ENCODE results near the gene USP7.

USP7 gene

DNA sequence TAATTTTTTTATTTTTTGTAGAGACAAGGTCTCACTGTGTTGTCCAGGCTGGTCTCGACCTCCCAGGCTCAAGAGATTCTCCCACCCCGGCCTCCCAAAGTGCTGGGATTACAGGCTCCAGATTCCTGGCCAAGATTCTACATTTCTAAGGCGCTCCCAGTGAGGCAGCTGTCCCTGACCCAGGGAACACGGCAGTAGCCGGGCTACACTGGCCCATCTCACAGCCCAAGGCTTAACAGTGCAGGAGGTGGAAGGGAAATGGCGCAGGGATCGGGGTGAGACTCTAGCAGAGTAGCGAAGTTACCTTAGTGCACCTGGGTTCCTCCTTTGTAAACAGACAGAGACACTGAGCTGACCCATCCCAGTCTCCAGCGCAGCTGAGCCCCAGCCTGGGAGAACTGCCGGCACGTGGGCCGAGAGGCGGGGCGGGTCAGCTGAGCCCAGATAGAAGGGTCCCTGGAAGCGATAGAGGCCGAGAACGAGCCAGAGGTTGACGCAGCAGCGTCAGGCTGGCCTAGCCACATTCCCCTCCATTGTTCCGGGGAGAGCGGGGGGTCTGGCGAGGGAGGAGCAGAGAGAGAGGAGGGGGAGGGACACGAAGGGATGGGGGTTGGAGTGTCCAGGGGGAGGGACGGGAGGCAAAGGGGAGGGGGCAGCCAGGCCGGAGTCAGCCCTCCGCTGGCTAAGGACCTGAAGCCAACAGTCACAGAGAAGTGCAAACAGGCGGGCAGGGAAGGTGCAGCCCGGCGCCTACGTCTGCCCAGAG, 97.4 kb downstream of the USP7 start:
- Histone ChIP-seq H3K79me2 (ENCODE audit: control insufficient read depth, insufficient read depth, low read length, unreplicated experiment) (peaks cover 68% of the 10 kb centered on the region), H3K4me3 (ENCODE audit: low read depth, low read length) (peak overlapping the region; percentile 99), H3K36me3 (ENCODE audit: insufficient read depth, low read length) (no peaks in the 10 kb centered on the region), H3K27ac (ENCODE audit: low read depth, low read length) (no peak overlapping the region), H3K4me1 (ENCODE audit: control insufficient read depth, insufficient read depth, low read length, unreplicated experiment) (peaks cover 26% of the 10 kb centered on the region), H3K27me3 (ENCODE audit: insufficient read depth, low read length) (no peaks in the 10 kb centered on the region), H2AFZ (ENCODE audit: low read length, unreplicated experiment) (no peak overlapping the region)

DNA sequence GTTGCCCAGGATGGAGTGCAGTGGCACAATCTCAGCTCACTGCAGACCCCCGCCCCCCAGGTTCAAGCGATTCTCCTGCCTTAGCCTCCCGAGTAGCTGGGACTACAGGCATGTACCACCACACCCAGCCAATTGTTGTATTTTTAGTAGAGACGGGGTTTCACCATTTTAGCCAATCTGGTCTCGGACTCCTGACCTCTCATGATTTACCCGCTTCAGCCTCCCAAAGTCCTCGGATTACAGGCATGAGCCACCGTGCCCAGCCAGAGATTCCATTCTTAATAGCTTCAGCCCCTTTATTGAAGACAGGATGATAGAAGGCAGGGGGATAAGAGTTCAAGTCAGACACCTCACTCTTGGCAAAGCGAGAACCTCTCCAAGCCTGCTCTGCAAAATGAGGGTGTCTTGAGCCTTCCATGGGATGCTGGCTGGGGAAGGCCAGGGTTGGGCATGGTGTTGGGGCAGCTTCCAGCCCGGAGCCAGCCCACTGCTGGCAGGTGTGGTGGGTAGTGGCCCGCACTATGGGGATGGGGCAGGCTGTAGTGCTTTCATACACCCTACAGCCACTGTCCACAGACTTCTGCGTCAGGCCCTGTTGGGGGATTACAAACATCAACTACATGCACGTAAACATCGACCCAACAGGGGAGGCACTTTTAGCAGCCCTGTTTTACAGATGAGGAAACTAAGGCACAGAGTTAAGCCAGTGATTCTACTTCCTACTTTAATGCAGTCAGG, 98.4 kb downstream of the USP7 start:
- no peak overlapping the region for H3K27ac ChIP-seq (ENCODE audit: low read depth, low read length)
- no peak overlapping the region; the same call in 1 of the 2 replicates for H3K4me3 ChIP-seq (ENCODE audit: low read depth, low read length)
- peaks cover 22% of the 10 kb centered on the region for H3K4me1 ChIP-seq (ENCODE audit: control insufficient read depth, insufficient read depth, low read length, unreplicated experiment)
- H3K27me3 ChIP-seq (ENCODE audit: insufficient read depth, low read length), result no peaks in the 10 kb centered on the region
- H2AFZ ChIP-seq (ENCODE audit: low read length, unreplicated experiment), result no peak overlapping the region
- no peaks in the 10 kb centered on the region for H3K36me3 ChIP-seq (ENCODE audit: insufficient read depth, low read length)
- peaks cover 71% of the 10 kb centered on the region for H3K79me2 ChIP-seq (ENCODE audit: control insufficient read depth, insufficient read depth, low read length, unreplicated experiment)

DNA sequence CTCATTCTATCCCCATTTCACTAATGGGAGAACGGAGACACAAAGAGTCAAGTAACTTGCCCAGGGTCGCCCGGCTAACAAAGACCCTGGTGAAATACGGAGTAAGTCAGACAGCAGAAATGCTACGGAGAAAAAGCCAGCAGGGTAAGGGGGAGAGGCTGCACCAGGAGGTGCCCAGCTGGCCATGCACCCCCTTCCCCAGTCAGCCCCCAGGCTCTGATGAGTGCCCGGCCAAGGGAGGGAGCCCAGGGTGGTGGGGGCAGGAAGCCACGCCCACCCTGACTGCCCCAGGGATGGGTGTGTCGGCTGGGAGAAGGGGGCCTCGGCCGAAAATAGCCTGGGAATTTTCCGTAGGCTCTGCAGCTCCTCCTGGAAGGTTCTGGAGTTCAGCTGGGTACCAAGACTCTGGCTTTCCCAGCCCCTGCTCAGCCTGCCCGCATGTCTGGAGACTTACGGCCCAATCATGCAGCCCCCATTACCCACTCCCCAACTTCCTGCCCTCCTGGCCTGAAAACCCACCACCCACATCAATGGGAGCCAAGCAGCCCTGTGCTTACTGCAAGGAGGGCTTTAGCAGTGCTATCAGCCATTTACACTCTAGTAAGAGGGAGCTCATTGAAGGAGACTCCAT, 99.1 kb downstream of the USP7 start:
- H3K4me3 ChIP-seq (ENCODE audit: low read depth, low read length), result no peak overlapping the region
- no peak overlapping the region for H2AFZ ChIP-seq (ENCODE audit: low read length, unreplicated experiment)
- H3K27ac ChIP-seq (ENCODE audit: low read depth, low read length), result no peak overlapping the region
- H3K36me3 ChIP-seq (ENCODE audit: insufficient read depth, low read length), result no peaks in the 10 kb centered on the region
- peaks cover 75% of the 10 kb centered on the region for H3K79me2 ChIP-seq (ENCODE audit: control insufficient read depth, insufficient read depth, low read length, unreplicated experiment)
- peaks cover 29% of the 10 kb centered on the region for H3K4me1 ChIP-seq (ENCODE audit: control insufficient read depth, insufficient read depth, low read length, unreplicated experiment)
- H3K27me3 ChIP-seq (ENCODE audit: insufficient read depth, low read length), result no peaks in the 10 kb centered on the region

DNA sequence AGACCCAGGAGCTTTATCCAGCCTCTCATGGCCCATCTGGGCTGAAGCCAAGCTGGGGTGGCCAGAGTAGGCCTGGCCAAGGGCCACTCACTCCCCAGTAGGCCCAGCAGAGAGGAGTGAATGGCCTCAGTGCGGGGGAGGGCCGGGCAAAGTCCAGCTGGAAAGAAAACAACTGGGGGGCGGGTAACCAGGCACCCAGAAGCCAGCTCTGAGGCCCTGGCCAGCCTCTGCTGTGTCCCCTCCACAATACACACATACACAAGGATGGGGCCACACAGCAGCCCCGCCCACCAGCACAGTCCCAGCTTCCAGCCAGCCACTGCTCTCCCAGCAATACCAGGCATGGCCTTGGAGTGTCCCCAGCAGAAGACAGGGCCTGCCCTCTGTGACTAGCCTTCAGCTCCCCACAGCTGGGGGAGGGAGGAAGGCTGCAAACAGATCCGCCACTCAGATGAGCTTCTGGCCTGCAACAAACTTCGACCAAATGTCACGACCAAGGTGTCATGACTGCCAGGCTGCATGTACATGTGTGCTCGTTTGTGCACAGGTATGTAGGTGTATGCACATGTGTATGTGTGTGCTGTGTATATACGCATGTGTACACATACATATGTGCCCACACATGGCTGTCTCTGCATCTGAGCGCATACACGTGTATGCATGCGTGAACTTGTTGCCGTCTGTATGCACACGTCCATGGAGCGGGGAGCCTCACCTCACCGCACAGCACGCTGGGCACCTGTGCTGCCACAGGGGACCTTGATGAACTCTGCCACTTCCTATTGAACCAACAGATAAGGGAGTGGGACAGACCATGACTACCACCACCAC, 99.9 kb downstream of the USP7 start:
- no peaks in the 10 kb centered on the region for H3K36me3 ChIP-seq (ENCODE audit: insufficient read depth, low read length)
- no peak overlapping the region for H3K27ac ChIP-seq (ENCODE audit: low read depth, low read length)
- H3K4me1 ChIP-seq (ENCODE audit: control insufficient read depth, insufficient read depth, low read length, unreplicated experiment), result peaks cover 30% of the 10 kb centered on the region
- no peak overlapping the region for H2AFZ ChIP-seq (ENCODE audit: low read length, unreplicated experiment)
- H3K79me2 ChIP-seq (ENCODE audit: control insufficient read depth, insufficient read depth, low read length, unreplicated experiment), result peaks cover 83% of the 10 kb centered on the region
- no peaks in the 10 kb centered on the region for H3K27me3 ChIP-seq (ENCODE audit: insufficient read depth, low read length)
- no peak overlapping the region for H3K4me3 ChIP-seq (ENCODE audit: low read depth, low read length)

DNA sequence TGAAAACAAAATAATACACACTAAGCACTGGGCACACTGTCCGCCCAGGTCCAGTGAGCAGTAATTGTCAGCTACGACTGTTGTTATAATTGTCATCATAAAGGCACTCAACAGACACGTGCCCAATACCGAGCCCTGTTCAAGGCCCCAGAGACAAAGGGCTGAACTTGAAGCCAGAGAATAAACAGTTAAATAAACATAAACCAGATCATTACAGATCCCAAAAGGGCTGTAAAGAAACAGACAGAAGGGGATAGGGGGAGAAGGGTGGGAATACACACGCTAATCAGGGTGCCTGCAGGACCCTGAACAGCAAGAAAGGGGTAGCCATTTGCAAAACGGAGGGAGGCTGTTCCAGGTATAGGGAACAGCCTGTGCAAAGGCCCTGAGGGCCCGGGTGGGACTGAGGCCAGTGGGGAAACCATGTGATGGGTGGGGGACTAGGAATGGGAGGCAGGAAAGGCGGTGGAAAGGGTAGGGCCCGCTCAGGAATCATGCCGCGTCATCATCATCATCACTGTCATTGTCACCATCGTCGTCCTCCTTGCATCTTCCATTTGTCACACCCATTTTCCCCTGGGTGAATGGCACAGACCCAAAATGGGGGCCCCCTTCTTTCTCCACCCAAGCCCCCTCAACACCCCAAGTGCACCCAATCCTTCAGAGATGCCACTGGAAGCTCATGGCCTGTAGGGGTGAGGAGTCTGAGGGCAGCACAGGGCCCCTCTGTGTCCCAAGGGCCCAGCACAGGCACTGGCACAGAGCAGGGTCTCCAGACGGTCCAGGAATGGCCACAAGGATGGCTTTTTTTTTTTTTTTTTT, 101.2 kb downstream of the USP7 start:
- Histone ChIP-seq H3K36me3 (ENCODE audit: insufficient read depth, low read length) (no peaks in the 10 kb centered on the region), H3K27me3 (ENCODE audit: insufficient read depth, low read length) (no peaks in the 10 kb centered on the region), H3K4me3 (ENCODE audit: low read depth, low read length) (no peak overlapping the region), H3K4me1 (ENCODE audit: control insufficient read depth, insufficient read depth, low read length, unreplicated experiment) (peaks cover 30% of the 10 kb centered on the region), H3K79me2 (ENCODE audit: control insufficient read depth, insufficient read depth, low read length, unreplicated experiment) (peaks cover 81% of the 10 kb centered on the region), H3K27ac (ENCODE audit: low read depth, low read length) (no peak overlapping the region), H2AFZ (ENCODE audit: low read length, unreplicated experiment) (no peak overlapping the region)

DNA sequence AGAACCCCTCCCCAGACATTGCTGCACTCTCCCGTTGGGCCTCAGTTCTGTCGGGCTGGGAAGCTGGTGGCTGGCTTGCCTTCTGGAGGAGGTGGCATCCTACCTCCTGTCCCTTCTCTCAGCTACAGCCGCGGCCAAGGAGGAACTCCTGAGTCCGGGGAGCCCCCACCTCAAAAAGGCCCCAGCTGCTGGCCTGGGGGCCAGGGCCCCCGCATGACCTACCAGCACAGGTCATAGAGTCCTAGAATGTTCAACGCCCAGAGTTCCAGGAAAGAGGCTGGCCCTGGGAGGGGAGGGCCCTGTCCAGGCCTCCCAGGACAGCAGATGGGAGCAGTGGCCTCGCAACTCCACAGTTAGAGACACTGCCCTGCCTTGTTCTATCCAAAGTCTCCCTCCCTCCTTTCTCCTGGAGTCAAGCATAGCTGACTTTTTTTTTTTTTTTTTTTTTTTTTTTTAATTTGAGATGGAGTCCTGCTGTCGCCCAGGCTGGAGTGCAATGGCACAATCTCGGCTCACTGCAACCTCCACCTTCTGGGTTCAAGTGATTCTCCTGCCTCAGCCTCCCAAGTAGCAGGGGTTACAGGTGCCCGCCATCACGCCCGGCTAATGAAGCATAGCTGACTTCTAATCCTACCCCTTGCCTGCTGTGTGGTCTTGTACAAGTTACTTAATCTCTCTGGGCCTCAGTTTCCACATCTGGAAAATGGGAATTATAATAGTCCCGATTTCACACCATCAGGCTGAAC, 102.0 kb downstream of the USP7 start:
- H3K27me3 ChIP-seq (ENCODE audit: insufficient read depth, low read length), result no peaks in the 10 kb centered on the region
- H3K36me3 ChIP-seq (ENCODE audit: insufficient read depth, low read length), result no peaks in the 10 kb centered on the region
- H2AFZ ChIP-seq (ENCODE audit: low read length, unreplicated experiment), result no peak overlapping the region
- peaks cover 33% of the 10 kb centered on the region for H3K4me1 ChIP-seq (ENCODE audit: control insufficient read depth, insufficient read depth, low read length, unreplicated experiment)
- H3K4me3 ChIP-seq (ENCODE audit: low read depth, low read length), result no peak overlapping the region
- H3K79me2 ChIP-seq (ENCODE audit: control insufficient read depth, insufficient read depth, low read length, unreplicated experiment), result peaks cover 73% of the 10 kb centered on the region
- H3K27ac ChIP-seq (ENCODE audit: low read depth, low read length), result no peak overlapping the region

DNA sequence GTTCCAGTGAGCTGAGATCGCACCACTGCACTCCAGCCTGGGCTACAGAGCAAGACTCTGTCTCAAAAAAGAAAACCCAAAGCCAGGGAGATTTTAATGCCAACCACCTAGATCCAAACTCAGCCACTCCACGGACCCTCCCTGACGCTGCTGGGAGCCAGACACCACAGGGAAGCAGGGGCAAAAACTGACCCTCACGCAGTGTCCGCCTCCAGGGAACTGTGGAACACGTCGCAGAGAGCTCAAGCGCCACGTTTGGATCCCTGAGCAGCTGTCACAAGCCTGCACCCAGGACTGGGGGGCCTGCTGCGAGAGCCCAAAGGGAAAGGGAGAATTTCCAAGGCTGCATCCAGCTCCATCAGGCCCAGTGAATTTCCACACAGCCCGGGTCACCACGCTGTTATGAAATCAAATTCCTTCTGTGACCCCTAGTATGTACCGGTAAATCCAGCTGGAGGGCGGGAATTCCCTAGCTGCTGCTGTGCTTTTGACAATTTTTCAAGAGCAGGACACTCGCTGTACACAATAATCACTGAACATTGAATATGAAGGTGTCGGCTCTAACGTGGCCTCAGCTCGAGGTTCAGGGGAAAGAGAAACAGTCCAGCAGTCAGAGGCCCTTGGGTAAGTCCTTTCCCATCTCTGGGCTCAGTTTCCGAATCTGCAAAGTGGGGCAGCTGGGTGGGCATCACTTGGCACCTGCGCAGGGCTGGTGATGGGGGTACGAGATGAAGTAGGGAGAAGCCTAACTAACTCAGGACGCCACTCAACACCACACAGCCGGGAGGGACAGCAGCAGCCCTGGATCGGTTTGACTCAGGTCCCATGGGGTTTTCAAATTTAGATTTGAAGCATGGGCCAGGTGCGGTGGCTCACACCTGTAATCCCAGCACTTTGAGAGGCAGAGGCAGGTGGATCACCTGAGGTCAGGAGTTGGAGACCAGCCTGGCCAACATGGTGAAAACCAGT, 103.5 kb downstream of the USP7 start:
- Histone ChIP-seq H3K36me3 (ENCODE audit: insufficient read depth, low read length) (peaks cover 5% of the 10 kb centered on the region; the same call in 1 of the 2 replicates), H3K27ac (ENCODE audit: low read depth, low read length) (no peak overlapping the region), H2AFZ (ENCODE audit: low read length, unreplicated experiment) (no peak overlapping the region), H3K4me3 (ENCODE audit: low read depth, low read length) (no peak overlapping the region), H3K4me1 (ENCODE audit: control insufficient read depth, insufficient read depth, low read length, unreplicated experiment) (peaks cover 39% of the 10 kb centered on the region), H3K27me3 (ENCODE audit: insufficient read depth, low read length) (no peaks in the 10 kb centered on the region), H3K79me2 (ENCODE audit: control insufficient read depth, insufficient read depth, low read length, unreplicated experiment) (peaks cover 58% of the 10 kb centered on the region)

DNA sequence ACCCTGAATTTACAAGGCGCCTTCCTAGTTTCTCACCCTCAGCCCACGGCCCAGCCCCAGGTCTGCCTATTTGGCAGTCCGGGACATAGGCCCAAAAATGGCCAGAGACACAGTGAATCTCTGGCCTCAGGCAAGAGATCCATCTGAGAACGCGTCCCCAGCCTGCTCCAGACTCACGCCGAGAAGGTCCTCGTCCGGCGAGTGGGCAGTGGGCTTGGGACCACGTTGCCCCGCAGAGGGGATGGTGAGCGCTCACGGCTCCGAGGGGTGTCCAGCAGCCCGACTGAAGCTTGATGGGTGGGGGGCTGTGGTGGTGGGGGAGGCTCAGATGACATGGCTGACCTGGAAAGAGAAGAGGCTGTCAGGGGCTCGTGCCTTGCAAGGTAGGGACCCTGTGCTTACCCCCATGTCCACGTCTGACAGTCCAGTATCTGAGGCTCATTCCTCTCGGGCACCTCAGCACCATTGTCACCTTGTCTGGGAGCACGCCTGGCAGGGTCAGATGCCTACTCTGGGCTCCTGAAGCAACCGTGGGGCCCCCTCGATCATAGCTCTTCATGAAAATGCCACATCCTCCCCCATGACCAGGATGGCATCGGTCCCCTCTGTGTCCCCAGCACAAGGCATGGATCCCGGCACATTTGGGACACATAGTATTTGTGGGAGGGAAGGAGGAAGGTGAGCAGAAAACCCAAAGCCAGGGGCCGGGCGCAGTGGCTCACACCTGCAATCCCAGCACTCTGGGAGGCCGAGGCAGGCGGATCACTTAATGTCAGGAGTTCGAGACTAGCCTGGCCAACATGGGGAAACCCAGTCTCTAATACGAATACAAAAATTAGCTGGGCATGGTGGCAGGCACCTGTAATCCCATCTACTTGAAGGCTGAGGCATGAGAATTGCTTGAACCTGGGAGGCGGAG, 104.5 kb downstream of the USP7 start:
- H3K79me2 ChIP-seq (ENCODE audit: control insufficient read depth, insufficient read depth, low read length, unreplicated experiment), result peaks cover 48% of the 10 kb centered on the region

More for the DNA sequence above, 104.5 kb downstream of the USP7 start:
- no peak overlapping the region for H3K4me3 ChIP-seq (ENCODE audit: low read depth, low read length)
- H2AFZ ChIP-seq (ENCODE audit: low read length, unreplicated experiment), result no peak overlapping the region
- H3K4me1 ChIP-seq (ENCODE audit: control insufficient read depth, insufficient read depth, low read length, unreplicated experiment), result peaks cover 33% of the 10 kb centered on the region
- peaks cover 9% of the 10 kb centered on the region for H3K36me3 ChIP-seq (ENCODE audit: insufficient read depth, low read length)
- H3K27ac ChIP-seq (ENCODE audit: low read depth, low read length), result no peak overlapping the region
- no peaks in the 10 kb centered on the region for H3K27me3 ChIP-seq (ENCODE audit: insufficient read depth, low read length)

Data from ACC112 (cell line).